Ovary (tissue), 9 donors: ENCODE measurements around the gene CEP41. TPM values are rescaled to one million over a fixed set of nuclear protein-coding genes. Genes with fewer than 3 reads are reported as not detected.
A peak's percentile ranks its signal among the peaks of the same experiment; 100 is the strongest.

Source experiments
- DNase-seq, 5 donors: peaks; one replicate each; pipeline ENCODE4 v3.0.0-alpha.2; 2019 to 2020
- H3K27ac ChIP-seq, 2 donors: fragments of 200-600 bp; one replicate each; pipeline versions ENCODE4 v1.5.1 to v1.8.0; 2019 to 2022
- H3K27me3 ChIP-seq: fragments of 200-600 bp; one replicate; pipeline ENCODE4 v1.8.0; 2022
- H3K36me3 ChIP-seq: fragments of 200-600 bp; sonication (generic); one replicate; pipeline ENCODE4 v1.5.1; 2019
- H3K4me1 ChIP-seq: one replicate; pipeline ENCODE4 v1.8.1; 2013; ENCODE audit warnings: mild to moderate bottlenecking, moderate library complexity; ENCODE audit not compliant: insufficient read depth
- H3K4me3 ChIP-seq: fragments of 200-600 bp; sonication (generic); one replicate; pipeline ENCODE4 v1.5.1; 2017
- H3K9me3 ChIP-seq, 2 donors: fragments of 200-600 bp in 1 of 2; sonication (generic) in 1 of 2; one replicate each; pipeline versions ENCODE4 v1.5.1 to v1.8.1; 2013 to 2019; ENCODE audit warnings: mild to moderate bottlenecking in 1 of 2, moderate library complexity in 1 of 2
- CTCF ChIP-seq, 3 donors: fragments of 450-650 bp in 2 of 3; fragments of 200-600 bp in 1 of 3; IDR thresholded peaks; one replicate each; pipeline versions ENCODE4 v1.5.1 to v1.8.0; 2016 to 2022; ENCODE audit warnings: antibody characterized with exemption in 3 of 3, mild to moderate bottlenecking in 1 of 3
- EP300 ChIP-seq: sonication (generic); formaldehyde crosslinking; IDR thresholded peaks from one replicate; pipeline ENCODE4 v1.6.1; 2017; ENCODE audit warnings: antibody characterized with exemption
- POLR2A ChIP-seq: fragments of 450-650 bp; IDR thresholded peaks from one replicate; pipeline ENCODE4 v1.6.1; 2017; ENCODE audit warnings: antibody characterized with exemption, mild to moderate bottlenecking, moderate library complexity
- WGBS, 3 donors: extraction: QIAGEN DNeasy Blood & Tissue Kit in 1 of 3; methylation state at CpG; one replicate each; pipeline versions ENCODE4 v1.1.5 to v1.1.7; 2013 to 2017; 5-methylcytosine and 5-hydroxymethylcytosine counted together
- intact Hi-C, 4 donors: fragments of 100-400 bp; cut with DNase I; formaldehyde crosslinking; loops; one replicate each; pipeline versions ENCODE4 v1.11.0 to v1.15.1; 2022 to 2023
- polyA plus RNA-seq, 2 donors: library from polyadenylated mRNA; stranded (reverse); fragments of 200-250 nt in 1 of 2; fragments of 350-450 nt in 1 of 2; fragmentation: Illumina TruSeq in 1 of 2; extraction: RNeasy Lipid Tissue Mini Kit (QIAGEN cat#74804) in 1 of 2; gene quantifications; one replicate each; pipeline ENCODE4 v1.2.3, GENCODE V29; 2013 to 2014
- total RNA-seq, 7 donors: library from RNA; depleted of rRNA in 2 of 7; stranded (reverse); fragments of >200 nt in 2 of 7; fragmentation: NEBNext Ultra II Directional in 3 of 7; extraction: Animal tissue kit (Norgen Biotek cat#: 25700) in 3 of 7; gene quantifications; one replicate each; pipeline versions ENCODE4 v1.1.0 to v1.2.4, GENCODE V29; 2016 to 2023
- donor health status: DM: no; HTN: no; CAD: no; lungs with moderate emphysema.
- donor health status: DM: no; HTN: no; CAD: no.
- donor health status: Bipolar disorder and iron deficiency.
- donor health status: DM: yes; HTN: yes; CAD: no.
- donor health status: DM: no; HTN: no; CAD: no.
- donor health status: DM: yes; HTN: yes; CAD: no.

CEP41 gene
- total and polyA plus RNA-seq, 9 donors = 1.8 to 21.3 (median 10.5) TPM

DNA sequence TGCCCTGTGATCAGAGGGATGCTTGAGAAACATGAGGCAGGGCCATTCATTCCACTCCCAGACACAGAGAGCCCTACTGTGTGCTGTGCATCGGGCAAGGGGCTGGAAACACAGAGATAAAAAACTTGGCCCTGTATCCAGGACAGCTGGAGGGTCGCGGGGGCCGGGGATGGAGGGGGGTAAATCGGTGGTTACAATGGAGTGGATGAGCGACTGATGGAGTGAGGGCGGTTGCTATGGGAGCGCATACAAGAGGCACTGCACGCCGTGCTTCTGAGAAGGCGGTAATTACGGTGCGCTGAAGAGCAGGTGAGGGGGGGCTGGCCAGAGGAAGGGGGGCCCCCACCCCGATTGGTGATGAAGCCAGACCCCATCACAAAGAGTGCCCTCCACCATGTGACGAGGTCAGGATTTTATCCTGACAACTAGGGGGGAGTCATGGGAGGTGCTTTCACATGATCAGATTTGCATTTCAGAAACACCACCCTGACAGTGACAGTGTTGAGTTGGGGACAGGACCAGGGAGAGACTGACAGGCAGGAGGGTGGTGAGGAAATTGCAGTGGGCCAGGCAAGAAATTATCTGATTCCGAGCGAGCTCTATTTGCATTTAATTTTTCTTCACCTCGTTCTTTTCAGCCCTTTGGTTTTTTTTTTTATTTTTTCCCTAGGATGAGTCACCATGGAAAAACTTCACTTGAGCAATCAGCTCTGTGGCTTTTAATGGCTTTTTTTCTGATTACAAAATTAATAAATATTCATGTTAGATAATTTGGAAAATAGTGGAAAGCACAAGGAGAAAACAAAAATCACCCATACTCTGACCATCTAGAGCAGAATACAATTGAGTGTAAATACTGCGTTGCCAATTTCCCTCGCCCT, 88.4 kb downstream of the CEP41 start:
- Histone ChIP-seq H3K27me3 (no peaks in the 10 kb centered on the region), H3K9me3 (no peaks in the 10 kb centered on the region), H3K27ac (peak overlapping the region; percentile 35 to 58), H3K36me3 (no peaks in the 10 kb centered on the region), H3K4me3 (no peak overlapping the region), H3K4me1 (peaks cover 21% of the 10 kb centered on the region)
- no peak for TF ChIP-seq EP300
- TF ChIP-seq CTCF (IDR thresholded peaks at IDR 0.05) = no peak
- TF ChIP-seq POLR2A = no peak
- 55 to 62% (median 57%) methylated on average over 20 of the region's 20 CpGs for WGBS, 3 donors
- DNase-seq = peak in 3 of 5 donors; percentile 27 to 56 (median 53)
- intact Hi-C loops = loop anchor here in 1 of 4 donors (10.0 kb wide), 1 partner anchor 78 kb away; no protein-coding TSS in a partner anchor

- WGBS, 3 donors = 82 to 89% (median 86%) methylated on average over 6 of the region's 6 CpGs
- Histone ChIP-seq H3K27me3 (no peaks in the 10 kb centered on the region), H3K36me3 (no peaks in the 10 kb centered on the region), H3K4me1 (peaks cover 21% of the 10 kb centered on the region), H3K9me3 (no peaks in the 10 kb centered on the region), H3K4me3 (no peak overlapping the region), H3K27ac (peak overlapping the region in 1 of 2 donors; percentile 58)
- peak in 1 of 5 donors; percentile 44 for DNase-seq
- intact Hi-C loops = loop anchor here in 1 of 4 donors (10.0 kb wide), 1 partner anchor 77 kb away; no protein-coding TSS in a partner anchor
- no peak for TF ChIP-seq POLR2A
- no peak for TF ChIP-seq CTCF (IDR thresholded peaks at IDR 0.05)
- TF ChIP-seq EP300 = no peak
Observed at GRCh38 chr7:130351791-130352090, 89.1 kb downstream of the CEP41 start.

- peaks cover 20% of the 10 kb centered on the region for H3K4me1 ChIP-seq
- peak in 2 of 5 donors; percentile 28 to 52 for DNase-seq
- no peaks in the 10 kb centered on the region for H3K36me3 ChIP-seq
- H3K4me3 ChIP-seq = no peak overlapping the region
- no peaks in the 10 kb centered on the region for H3K9me3 ChIP-seq
- WGBS, 3 donors = 57 to 61% (median 59%) methylated on average over 20 of the region's 20 CpGs
- intact Hi-C loops = loop anchor here in 1 of 4 donors (10.0 kb wide), 1 partner anchor 76 kb away; no protein-coding TSS in a partner anchor
- TF ChIP-seq POLR2A = no peak
- no peak for TF ChIP-seq CTCF (IDR thresholded peaks at IDR 0.05)
- TF ChIP-seq EP300 = no peak
- H3K27ac ChIP-seq = peak overlapping the region in 1 of 2 donors; percentile 58
- no peaks in the 10 kb centered on the region for H3K27me3 ChIP-seq
Observed at GRCh38 chr7:130350945-130351790, 89.6 kb downstream of the CEP41 start.

- intact Hi-C loops = loop anchor here in 1 of 4 donors (10.0 kb wide), 1 partner anchor 75 kb away; no protein-coding TSS in a partner anchor
- H3K4me3 ChIP-seq = no peak overlapping the region
- H3K9me3 ChIP-seq = no peaks in the 10 kb centered on the region
- no peak for DNase-seq
- WGBS, 3 donors = 78 to 83% (median 82%) methylated on average over 16 of the region's 16 CpGs
- peak overlapping the region in 1 of 2 donors; percentile 30 for H3K27ac ChIP-seq
- H3K27me3 ChIP-seq = no peaks in the 10 kb centered on the region
- TF ChIP-seq EP300 = no peak
- no peak for TF ChIP-seq CTCF (IDR thresholded peaks at IDR 0.05)
- no peak for TF ChIP-seq POLR2A
- H3K4me1 ChIP-seq = peaks cover 15% of the 10 kb centered on the region
- no peaks in the 10 kb centered on the region for H3K36me3 ChIP-seq
Observed at GRCh38 chr7:130349911-130350782, 90.7 kb downstream of the CEP41 start.
